Activated T-helper 1 cell treated with anti-CD3 and anti-CD28 coated beads, Interleukin-12 subunit alpha, Interleukin-12 subunit beta, Interleukin-2, Interleukin-4 antibody, amounts not matched to agents 30 ng/mL and 10 ng/mL and 1 ng/mL, durations not matched to agents 14 hours and 24 hours and 36 hours (primary cell): ENCODE data around the gene PEX12. TPM values are rescaled to one million over a fixed set of nuclear protein-coding genes. Genes with fewer than 3 reads are reported as not detected.

Experiments used
- DNase-seq: peaks from one replicate; pipeline ENCODE4 v3.0.0; 2021; ENCODE audit warnings: low spot score
- H3K27ac Mint-ChIP-seq: one replicate; pipeline ENCODE4 v1.8.0; 2021; ENCODE audit warnings: mild to moderate bottlenecking, mixed read lengths
- H3K27me3 Mint-ChIP-seq: one replicate; pipeline ENCODE4 v1.8.0; 2022; ENCODE audit warnings: mild to moderate bottlenecking, moderate library complexity, mixed read lengths; ENCODE audit not compliant: insufficient read depth
- H3K36me3 Mint-ChIP-seq: one replicate; pipeline ENCODE4 v1.8.0; 2021; ENCODE audit warnings: low read depth, mixed read lengths
- H3K4me1 Mint-ChIP-seq: one replicate; pipeline ENCODE4 v1.8.0; 2021; ENCODE audit warnings: low read depth, mixed read lengths
- H3K4me3 Mint-ChIP-seq: one replicate; pipeline ENCODE4 v1.8.0; 2021; ENCODE audit warnings: mild to moderate bottlenecking, moderate library complexity, mixed read lengths
- H3K9me3 Mint-ChIP-seq: one replicate; pipeline ENCODE4 v1.8.0; 2021; ENCODE audit warnings: mixed read lengths
- intact Hi-C: fragments of 100-400 bp; cut with micrococcal nuclease; formaldehyde crosslinking; loops from one replicate; pipeline ENCODE4 v1.15.1; 2024
- total RNA-seq: library from RNA; stranded (reverse); gene quantifications from 2 replicates; pipeline ENCODE4 v1.2.3, GENCODE V29; 2022

PEX12 gene
- total RNA-seq, 1 donor from 2014 or later, result 5.9 TPM

- H3K36me3 Mint-ChIP-seq, result peaks cover 52% of the 10 kb centered on the region
Observed at GRCh38 chr17:35597604-35598003, 19.2 kb upstream of the PEX12 start.

GRCh38 chr17:35596530-35597233 lies 18.3 kb upstream of the PEX12 start:
- intact Hi-C loops, result no loop called here
- Mint-ChIP-seq H3K36me3 (peaks cover 50% of the 10 kb centered on the region), H3K27ac (no peak overlapping the region), H3K9me3 (no peaks in the 10 kb centered on the region), H3K27me3 (no peaks in the 10 kb centered on the region), H3K4me1 (peaks cover 9% of the 10 kb centered on the region), H3K4me3 (no peak overlapping the region)
- no peak for DNase-seq

More at GRCh38 chr17:35597604-35598003, 19.2 kb upstream of the PEX12 start:
- no peak overlapping the region for H3K27ac Mint-ChIP-seq
- no peaks in the 10 kb centered on the region for H3K9me3 Mint-ChIP-seq
- H3K4me3 Mint-ChIP-seq, result no peak overlapping the region
- H3K27me3 Mint-ChIP-seq, result no peaks in the 10 kb centered on the region
- peaks cover 9% of the 10 kb centered on the region for H3K4me1 Mint-ChIP-seq
- no peak for DNase-seq
- intact Hi-C loops, result no loop called here

DNA sequence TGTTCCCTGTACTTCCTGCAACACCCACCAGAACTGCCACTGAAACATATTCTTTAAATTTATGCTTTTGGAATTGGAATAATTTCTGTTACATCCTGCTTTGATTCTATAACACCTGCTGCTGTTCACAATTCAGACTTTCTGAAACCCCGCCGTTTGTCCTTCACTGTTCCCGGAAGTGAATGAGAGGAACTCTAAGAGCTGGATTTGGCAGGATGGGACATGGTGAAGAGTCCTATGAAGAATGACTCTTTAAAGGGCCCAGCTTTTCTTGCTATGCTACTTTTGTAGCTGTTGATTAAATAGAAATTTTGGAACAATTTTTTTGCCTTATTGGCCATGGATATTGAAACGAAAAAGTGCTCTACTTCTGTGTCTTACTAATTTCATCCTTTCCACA lies 17.7 kb upstream of the PEX12 start:
- Mint-ChIP-seq H3K9me3 (no peaks in the 10 kb centered on the region), H3K27ac (no peak overlapping the region), H3K4me3 (no peak overlapping the region), H3K36me3 (peaks cover 50% of the 10 kb centered on the region), H3K4me1 (peaks cover 9% of the 10 kb centered on the region), H3K27me3 (no peaks in the 10 kb centered on the region)
- no peak for DNase-seq
- intact Hi-C loops, result no loop called here

DNA sequence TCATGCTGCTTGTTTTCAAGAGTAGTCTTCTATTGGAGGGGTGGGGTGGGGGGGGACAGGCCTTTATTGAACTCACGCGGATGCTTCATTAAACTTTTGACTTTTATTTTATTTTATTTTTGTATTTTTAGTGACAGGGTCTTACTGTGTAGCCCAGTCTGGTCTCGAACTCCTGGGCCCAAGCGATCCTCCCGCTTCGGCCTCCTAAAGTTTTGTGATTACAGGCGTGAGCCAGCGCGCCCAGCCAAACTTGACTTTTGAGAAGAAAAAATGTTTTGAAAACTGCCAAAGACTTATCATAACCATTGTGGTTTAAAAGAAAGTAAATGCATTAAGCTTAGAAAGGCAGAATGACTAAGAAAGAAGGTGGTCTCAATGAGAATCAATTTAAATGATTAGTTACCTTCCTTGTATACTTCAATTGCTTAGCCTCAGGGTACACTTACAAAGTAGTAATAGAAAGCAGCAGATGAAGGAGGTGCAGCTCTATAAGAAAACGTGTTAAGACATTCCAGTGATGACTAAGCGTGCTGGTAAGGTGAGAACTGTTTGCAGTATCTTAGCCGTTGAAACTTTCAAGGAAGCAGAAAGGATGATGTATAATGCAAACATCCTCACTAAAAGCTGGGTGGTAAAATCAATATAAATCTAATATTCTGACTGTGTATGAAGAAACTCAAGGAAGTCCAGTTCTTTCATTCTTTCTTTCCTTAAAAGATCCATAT lies 10.0 kb upstream of the PEX12 start:
- peak overlapping the region; percentile 94 for H3K4me3 Mint-ChIP-seq
- intact Hi-C loops, result loop anchor here (5.0 kb wide), 3 partner anchors 101 to 416 kb away; partner anchors contain the start of gene TAF15
- H3K4me1 Mint-ChIP-seq, result peaks cover 41% of the 10 kb centered on the region
- H3K27ac Mint-ChIP-seq, result peak overlapping the region; percentile 96
- peaks cover 3% of the 10 kb centered on the region for H3K27me3 Mint-ChIP-seq
- no peaks in the 10 kb centered on the region for H3K9me3 Mint-ChIP-seq
- peaks cover 7% of the 10 kb centered on the region for H3K36me3 Mint-ChIP-seq
- no peak for DNase-seq

- DNase-seq, result peak; percentile 96
- Mint-ChIP-seq H3K4me3 (peak within 1 kb of the TSS; percentile 94), H3K4me1 (peaks cover 38% of the 10 kb centered on the region), H3K36me3 (peaks cover 3% of the 10 kb centered on the region), H3K9me3 (no peaks in the 10 kb centered on the region), H3K27me3 (peaks cover 3% of the 10 kb centered on the region), H3K27ac (peak within 1 kb of the TSS; percentile 96)
- intact Hi-C loops, result loop anchor here (1.0 to 5.0 kb wide), 9 partner anchors 9 to 415 kb away; partner anchors contain the start of genes PEX12, SLFN12L, SLFN13 and TAF15
Observed at GRCh38 chr17:35587074-35587961, 8.9 kb upstream of the PEX12 start, which contains the start of gene AP2B1. Gene AP2B1, plus strand, starts transcription at chr17:35587322. Its CDS starts 6,709 bp downstream, at chr17:35594031.

DNA sequence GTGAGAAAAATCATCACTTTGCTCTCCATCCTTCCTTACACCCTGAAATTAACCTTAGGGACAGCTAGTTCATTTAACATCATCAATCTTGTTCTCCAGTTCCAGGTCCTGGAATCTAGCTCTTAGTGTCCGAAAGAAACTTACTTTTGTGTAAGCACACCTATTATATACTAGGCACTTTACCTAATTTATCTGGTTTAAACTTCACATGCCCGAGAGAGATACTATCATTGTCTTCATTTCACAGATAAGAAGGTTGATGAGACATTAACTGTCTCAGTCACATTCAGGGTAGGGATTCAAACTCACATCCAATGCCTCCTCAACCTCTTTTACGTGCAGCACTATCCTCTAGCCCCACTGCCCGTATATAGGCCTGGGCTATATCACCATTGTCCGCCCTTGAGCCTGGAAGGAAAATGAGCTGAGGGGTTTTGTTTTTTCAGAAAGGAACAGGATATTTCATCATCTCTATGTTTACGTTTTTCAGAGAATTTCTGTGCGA lies 8.2 kb upstream of the PEX12 start:
- H3K4me3 Mint-ChIP-seq, result peak overlapping the region; percentile 94
- DNase-seq, result no peak

DNA sequence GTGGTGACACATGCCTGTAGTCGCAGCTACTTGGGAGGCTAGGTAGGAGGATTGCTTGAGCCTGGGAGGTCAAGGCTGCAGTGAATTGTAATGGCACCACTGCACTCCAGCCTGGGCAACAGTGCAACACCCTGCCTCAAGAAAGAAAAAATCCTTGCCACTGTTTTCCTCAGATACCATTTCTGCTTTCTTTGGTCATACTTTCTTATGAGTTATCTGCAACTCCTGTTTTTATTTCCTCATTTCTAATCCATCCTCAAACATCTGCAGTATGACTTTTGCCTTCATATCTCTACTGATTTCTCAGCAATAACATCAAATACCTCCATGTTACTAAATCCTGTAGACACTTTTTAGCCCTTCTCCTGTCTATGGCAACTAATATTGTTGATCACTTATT lies 5.7 kb upstream of the PEX12 start:
- Mint-ChIP-seq H3K27ac (no peak overlapping the region), H3K4me3 (no peak overlapping the region), H3K9me3 (no peaks in the 10 kb centered on the region), H3K36me3 (peaks cover 3% of the 10 kb centered on the region), H3K27me3 (peaks cover 5% of the 10 kb centered on the region), H3K4me1 (peaks cover 32% of the 10 kb centered on the region)
- DNase-seq, result no peak
- intact Hi-C loops, result no loop called here

More for the DNA sequence above, 8.2 kb upstream of the PEX12 start:
- no peaks in the 10 kb centered on the region for H3K9me3 Mint-ChIP-seq
- H3K27me3 Mint-ChIP-seq, result peaks cover 5% of the 10 kb centered on the region
- intact Hi-C loops, result loop anchor here (1.0 to 5.0 kb wide), 9 partner anchors 8 to 414 kb away; partner anchors contain the start of genes PEX12, SLFN12L, SLFN13 and TAF15
- H3K27ac Mint-ChIP-seq, result peak overlapping the region; percentile 96
- peaks cover 3% of the 10 kb centered on the region for H3K36me3 Mint-ChIP-seq
- peaks cover 38% of the 10 kb centered on the region for H3K4me1 Mint-ChIP-seq

DNA sequence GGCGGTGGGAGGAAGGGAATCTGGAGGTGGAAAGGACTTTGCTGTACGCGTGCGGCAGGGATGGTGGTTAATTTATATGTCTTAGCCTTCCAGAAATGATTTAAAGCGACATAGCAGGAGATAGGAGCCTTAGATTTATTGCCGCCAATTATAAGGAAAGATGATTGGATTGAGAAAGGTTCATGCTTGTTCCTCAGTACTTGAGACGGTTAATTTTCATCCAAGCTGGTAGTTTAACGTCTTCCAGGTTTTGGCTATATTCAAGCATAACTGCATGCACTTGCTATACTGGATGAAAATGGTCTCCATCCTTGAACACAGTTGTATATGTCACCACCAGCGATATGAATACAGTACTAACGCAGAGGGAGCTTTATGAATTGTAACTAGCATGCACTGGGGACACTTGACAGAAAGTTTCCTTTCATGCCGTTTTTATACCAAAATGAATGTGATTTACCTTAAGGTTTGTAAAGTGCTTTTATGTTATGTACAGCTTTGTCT lies 610 bp upstream of the PEX12 start:
- peaks cover 2% of the 10 kb centered on the region for H3K27me3 Mint-ChIP-seq
- H3K4me3 Mint-ChIP-seq, result peak overlapping the region; percentile 100
- no peaks in the 10 kb centered on the region for H3K9me3 Mint-ChIP-seq
- intact Hi-C loops, result loop anchor here (1.0 to 5.0 kb wide), 5 partner anchors 8 to 437 kb away; partner anchors contain the start of genes AP2B1, NLE1, SLFN12L and SLFN5
- DNase-seq, result no peak
- peaks cover 12% of the 10 kb centered on the region for H3K36me3 Mint-ChIP-seq
- peak overlapping the region; percentile 99 for H3K27ac Mint-ChIP-seq
- peaks cover 36% of the 10 kb centered on the region for H3K4me1 Mint-ChIP-seq

- no peak for DNase-seq
- intact Hi-C loops, result loop anchor here (1.0 to 5.0 kb wide), 5 partner anchors 9 to 436 kb away; partner anchors contain the start of genes AP2B1, NLE1, SLFN12L and SLFN5
- H3K27ac Mint-ChIP-seq, result peak overlapping the region; percentile 99
- H3K4me1 Mint-ChIP-seq, result peaks cover 36% of the 10 kb centered on the region
- peaks cover 12% of the 10 kb centered on the region for H3K36me3 Mint-ChIP-seq
- H3K27me3 Mint-ChIP-seq, result peaks cover 2% of the 10 kb centered on the region
- H3K9me3 Mint-ChIP-seq, result no peaks in the 10 kb centered on the region
- peak overlapping the region; percentile 100 for H3K4me3 Mint-ChIP-seq
Observed at GRCh38 chr17:35577830-35578196, 558 bp downstream of the PEX12 start.

GRCh38 chr17:35575759-35576158 lies 2.6 kb downstream of the PEX12 start:
- Mint-ChIP-seq H3K4me3 (no peak overlapping the region), H3K27ac (no peak overlapping the region), H3K9me3 (no peaks in the 10 kb centered on the region), H3K36me3 (peaks cover 12% of the 10 kb centered on the region), H3K4me1 (peaks cover 36% of the 10 kb centered on the region), H3K27me3 (no peaks in the 10 kb centered on the region)
- no peak for DNase-seq
- intact Hi-C loops, result loop anchor here (5.0 kb wide), 1 partner anchor 433 kb away; the partner anchor contains the start of gene NLE1

- Mint-ChIP-seq H3K4me3 (peak overlapping the region; percentile 85), H3K4me1 (peaks cover 28% of the 10 kb centered on the region), H3K27me3 (peaks cover 4% of the 10 kb centered on the region), H3K36me3 (peaks cover 7% of the 10 kb centered on the region), H3K9me3 (no peaks in the 10 kb centered on the region), H3K27ac (peak overlapping the region; percentile 69)
- no peak for DNase-seq
- intact Hi-C loops, result no loop called here
Observed at GRCh38 chr17:35569405-35569804, 9.0 kb downstream of the PEX12 start.

GRCh38 chr17:35568561-35568960 lies 9.8 kb downstream of the PEX12 start:
- Mint-ChIP-seq H3K4me1 (peaks cover 28% of the 10 kb centered on the region), H3K27me3 (peaks cover 8% of the 10 kb centered on the region), H3K9me3 (no peaks in the 10 kb centered on the region), H3K36me3 (peaks cover 7% of the 10 kb centered on the region), H3K27ac (peak overlapping the region; percentile 79), H3K4me3 (peak overlapping the region; percentile 85)
- no peak for DNase-seq
- intact Hi-C loops, result loop anchor here (1.0 kb wide), 3 partner anchors 10 to 31 kb away; partner anchors contain the start of genes AP2B1, PEX12 and SLFN12L
